NCI-H748 treated with DMSO at 0.1 percent for 48 hours (cell line): ENCODE data around the gene TRHDE.

Source experiments
- DNase-seq: peaks from one replicate; lab custom pipeline; 2025; lab: John Stamatoyannopoulos, UW

TRHDE gene, protein sequence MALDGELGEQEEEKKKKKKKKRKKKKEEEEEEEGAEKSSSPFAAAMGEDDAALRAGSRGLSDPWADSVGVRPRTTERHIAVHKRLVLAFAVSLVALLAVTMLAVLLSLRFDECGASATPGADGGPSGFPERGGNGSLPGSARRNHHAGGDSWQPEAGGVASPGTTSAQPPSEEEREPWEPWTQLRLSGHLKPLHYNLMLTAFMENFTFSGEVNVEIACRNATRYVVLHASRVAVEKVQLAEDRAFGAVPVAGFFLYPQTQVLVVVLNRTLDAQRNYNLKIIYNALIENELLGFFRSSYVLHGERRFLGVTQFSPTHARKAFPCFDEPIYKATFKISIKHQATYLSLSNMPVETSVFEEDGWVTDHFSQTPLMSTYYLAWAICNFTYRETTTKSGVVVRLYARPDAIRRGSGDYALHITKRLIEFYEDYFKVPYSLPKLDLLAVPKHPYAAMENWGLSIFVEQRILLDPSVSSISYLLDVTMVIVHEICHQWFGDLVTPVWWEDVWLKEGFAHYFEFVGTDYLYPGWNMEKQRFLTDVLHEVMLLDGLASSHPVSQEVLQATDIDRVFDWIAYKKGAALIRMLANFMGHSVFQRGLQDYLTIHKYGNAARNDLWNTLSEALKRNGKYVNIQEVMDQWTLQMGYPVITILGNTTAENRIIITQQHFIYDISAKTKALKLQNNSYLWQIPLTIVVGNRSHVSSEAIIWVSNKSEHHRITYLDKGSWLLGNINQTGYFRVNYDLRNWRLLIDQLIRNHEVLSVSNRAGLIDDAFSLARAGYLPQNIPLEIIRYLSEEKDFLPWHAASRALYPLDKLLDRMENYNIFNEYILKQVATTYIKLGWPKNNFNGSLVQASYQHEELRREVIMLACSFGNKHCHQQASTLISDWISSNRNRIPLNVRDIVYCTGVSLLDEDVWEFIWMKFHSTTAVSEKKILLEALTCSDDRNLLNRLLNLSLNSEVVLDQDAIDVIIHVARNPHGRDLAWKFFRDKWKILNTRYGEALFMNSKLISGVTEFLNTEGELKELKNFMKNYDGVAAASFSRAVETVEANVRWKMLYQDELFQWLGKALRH

GRCh38 chr12:72272091-72272661 lies at the start of gene TRHDE:
Gene TRHDE (plus strand): TSS chr12:72272370. CDS start chr12:72272644, 274 bp downstream.
- no peak for DNase-seq

GRCh38 chr12:72226510-72226909 lies 45.7 kb upstream of the TRHDE start:
- no peak for DNase-seq

- DNase-seq: no peak
Observed at GRCh38 chr12:72228424-72228823, 43.7 kb upstream of the TRHDE start.

GRCh38 chr12:72230589-72230988 lies 41.6 kb upstream of the TRHDE start:
- DNase-seq: no peak

GRCh38 chr12:72234886-72235285 lies 37.3 kb upstream of the TRHDE start:
- DNase-seq: no peak

- DNase-seq: no peak
Observed at GRCh38 chr12:72236071-72236705, 36.0 kb upstream of the TRHDE start.

DNA sequence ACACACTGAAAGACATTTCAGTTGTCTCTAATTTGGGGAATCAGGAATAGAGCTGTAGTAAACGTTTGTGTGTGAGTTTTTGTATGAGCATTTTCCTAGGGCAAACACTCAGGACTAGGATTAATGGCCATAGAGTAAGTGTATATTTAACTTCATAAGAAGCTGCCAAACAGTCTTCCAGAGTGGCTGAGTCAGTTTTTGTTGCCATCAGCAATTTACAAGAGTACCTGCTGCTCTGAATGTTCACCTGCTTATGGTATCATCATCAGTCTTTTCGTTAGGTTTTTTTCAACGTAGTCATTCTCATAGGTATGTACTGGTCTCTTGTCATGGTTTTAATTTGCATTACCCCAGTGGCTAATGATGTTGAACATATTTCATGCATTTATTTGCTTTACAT lies 30.6 kb upstream of the TRHDE start:
- no peak for DNase-seq

GRCh38 chr12:72242946-72243345 lies 29.2 kb upstream of the TRHDE start:
- DNase-seq: no peak

- DNase-seq: no peak
Observed at GRCh38 chr12:72246370-72246769, 25.8 kb upstream of the TRHDE start.

DNA sequence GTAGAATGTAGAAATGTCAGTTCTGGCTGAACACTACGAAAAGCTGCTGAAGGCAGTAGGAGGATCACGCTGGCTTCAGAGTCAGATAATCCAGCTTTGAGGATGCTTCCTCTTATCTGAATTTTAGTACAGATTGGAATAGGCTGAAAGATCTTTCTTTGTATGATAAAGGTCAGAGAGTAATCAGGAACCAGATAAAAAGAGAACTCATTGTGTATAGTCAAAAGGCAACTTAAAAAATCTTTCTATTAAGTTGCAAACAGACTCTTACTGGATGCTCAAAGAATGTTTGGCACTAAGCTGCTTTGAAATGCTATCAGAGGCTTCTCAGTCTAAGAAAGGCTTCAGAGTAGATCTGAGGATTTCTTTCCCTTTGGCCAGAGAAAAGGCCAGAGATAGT lies 21.8 kb upstream of the TRHDE start:
- no peak for DNase-seq

GRCh38 chr12:72256725-72257124 lies 15.4 kb upstream of the TRHDE start:
- DNase-seq: no peak

DNA sequence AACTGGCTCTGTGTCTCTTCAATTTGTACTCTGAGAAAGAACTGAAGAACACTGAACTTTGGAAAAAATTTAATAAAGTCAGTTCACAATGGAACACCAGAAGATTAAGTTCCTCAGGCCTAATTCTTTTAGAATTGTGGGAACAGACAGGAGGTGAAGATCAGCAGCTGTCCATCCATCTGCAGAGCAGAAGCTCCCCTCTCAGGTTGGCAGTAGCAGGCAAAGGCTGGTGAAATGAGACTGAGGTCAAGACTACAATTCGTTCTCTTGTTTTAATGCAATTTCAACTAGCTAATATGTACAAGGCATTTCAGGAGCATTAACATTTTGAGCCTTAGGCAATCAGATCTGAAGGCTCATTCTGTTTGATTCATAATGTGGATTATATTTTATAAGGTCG lies 10.3 kb upstream of the TRHDE start:
- no peak for DNase-seq

DNA sequence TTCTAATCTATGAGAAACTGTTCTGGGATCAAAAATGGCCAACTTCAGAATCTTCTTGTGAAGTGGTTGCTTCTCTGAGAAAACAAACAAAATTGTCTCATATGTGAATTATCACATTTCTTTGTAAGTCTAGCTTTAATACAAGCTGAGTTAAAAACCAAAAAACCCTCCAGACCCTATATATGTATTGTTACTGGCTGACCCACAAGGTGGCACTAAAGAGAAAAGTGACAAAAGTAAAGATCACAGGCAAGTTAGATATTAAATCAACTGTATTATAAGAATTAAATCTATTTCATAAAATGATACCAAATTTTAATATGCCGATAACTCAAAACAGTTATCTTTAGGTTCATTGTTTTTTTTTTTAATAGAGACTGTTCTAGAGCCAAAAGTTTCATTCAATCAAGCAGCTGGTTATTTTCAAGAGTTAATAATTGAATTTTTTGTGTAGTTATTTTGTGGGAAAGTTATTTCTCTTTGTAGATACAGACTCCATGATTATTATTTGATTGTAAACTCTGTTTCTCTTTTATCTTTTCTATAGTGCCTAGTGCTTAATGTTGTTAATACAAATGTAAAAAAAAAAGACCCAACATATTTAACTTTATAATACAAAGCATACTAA lies 7.5 kb upstream of the TRHDE start:
- DNase-seq: peak; percentile 12

- DNase-seq: no peak
Observed at GRCh38 chr12:72267974-72268373, 4.2 kb upstream of the TRHDE start.

DNA sequence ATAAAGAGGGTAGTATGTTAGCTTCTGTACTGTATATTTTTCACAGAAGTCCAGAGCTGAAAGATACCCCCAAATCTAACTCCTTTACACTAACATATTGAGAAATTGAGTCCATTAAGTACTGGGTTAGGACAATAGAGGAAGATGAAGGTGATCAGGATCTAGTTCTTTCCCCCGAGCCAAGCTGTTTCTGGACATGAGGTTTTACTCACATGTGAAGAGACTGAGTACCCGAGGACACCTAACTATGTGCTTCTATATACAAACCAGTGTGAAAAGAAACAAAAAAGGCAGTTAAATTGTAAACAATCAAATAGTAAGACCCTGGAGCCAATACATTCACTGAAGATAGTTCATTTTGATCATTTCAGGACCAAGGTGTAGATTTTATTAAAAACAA lies 3.8 kb upstream of the TRHDE start:
- no peak for DNase-seq

- DNase-seq: no peak
Observed at GRCh38 chr12:72269491-72269890, 2.7 kb upstream of the TRHDE start.

DNA sequence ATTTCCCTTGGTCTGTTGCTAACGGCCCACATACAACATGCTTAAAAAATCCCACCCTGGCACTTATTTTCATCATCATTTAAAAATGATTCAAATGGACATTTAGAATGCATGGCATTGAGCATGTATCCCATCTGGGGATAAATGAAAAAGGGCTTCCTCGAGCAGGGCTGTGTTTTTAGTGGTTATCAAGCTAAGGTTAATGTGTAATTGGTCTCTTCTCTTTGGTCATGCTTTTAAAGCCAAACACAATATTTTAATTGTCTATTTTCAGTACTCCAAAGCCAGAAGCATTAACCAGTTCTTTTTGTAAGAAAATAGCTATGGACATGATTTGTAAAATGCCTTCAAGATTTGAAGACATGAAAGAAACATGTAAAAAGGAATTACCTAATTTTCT lies 1.9 kb upstream of the TRHDE start:
- DNase-seq: no peak

- DNase-seq: no peak
Observed at GRCh38 chr12:72270961-72271360, 1.2 kb upstream of the TRHDE start.

GRCh38 chr12:72271451-72272090 lies 599 bp upstream of the TRHDE start:
- peak; percentile 47 for DNase-seq

DNA sequence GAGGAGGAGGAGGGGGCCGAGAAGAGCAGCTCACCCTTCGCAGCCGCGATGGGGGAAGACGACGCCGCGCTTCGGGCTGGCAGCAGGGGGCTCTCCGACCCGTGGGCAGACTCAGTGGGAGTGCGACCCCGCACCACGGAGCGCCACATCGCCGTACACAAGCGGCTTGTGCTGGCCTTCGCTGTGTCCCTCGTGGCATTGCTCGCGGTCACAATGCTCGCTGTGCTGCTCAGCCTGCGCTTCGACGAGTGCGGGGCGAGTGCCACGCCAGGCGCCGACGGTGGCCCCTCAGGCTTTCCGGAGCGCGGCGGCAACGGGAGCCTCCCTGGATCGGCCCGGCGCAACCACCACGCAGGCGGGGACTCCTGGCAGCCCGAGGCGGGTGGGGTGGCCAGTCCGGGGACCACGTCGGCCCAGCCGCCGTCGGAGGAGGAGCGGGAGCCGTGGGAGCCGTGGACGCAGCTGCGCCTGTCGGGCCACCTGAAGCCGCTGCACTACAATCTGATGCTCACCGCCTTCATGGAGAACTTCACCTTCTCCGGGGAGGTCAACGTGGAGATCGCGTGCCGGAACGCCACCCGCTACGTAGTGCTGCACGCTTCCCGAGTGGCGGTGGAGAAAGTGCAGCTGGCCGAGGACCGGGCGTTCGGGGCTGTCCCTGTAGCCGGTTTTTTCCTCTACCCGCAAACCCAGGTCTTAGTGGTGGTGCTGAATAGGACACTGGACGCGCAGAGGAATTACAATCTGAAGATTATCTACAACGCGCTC lies 745 bp downstream of the TRHDE start:
- DNase-seq: no peak
